ENCODE data around the gene NAPA. TPM values are rescaled to one million over a fixed set of nuclear protein-coding genes. Genes with fewer than 3 reads are reported as not detected.

NAPA gene
- total RNA-seq, 2 experiments from 2014 or later: 65.6 to 69.2 TPM

GRCh38 chr19:47499371-47499770 lies 15.5 kb downstream of the NAPA start:
- Mint-ChIP-seq H3K27me3 (no peaks in the 10 kb centered on the region), H3K9me3 (no peaks in the 10 kb centered on the region), H3K4me3 (no peak overlapping the region), H3K27ac (no peak overlapping the region), H3K4me1 (no peaks in the 10 kb centered on the region), H3K36me3 (peaks cover 5% of the 10 kb centered on the region)
- no peak for DNase-seq

GRCh38 chr19:47498561-47498960 lies 16.3 kb downstream of the NAPA start:
- peaks cover 5% of the 10 kb centered on the region for H3K36me3 Mint-ChIP-seq
- peaks cover under 1% of the 10 kb centered on the region for H3K4me1 Mint-ChIP-seq
- no peak for DNase-seq
- no peaks in the 10 kb centered on the region for H3K27me3 Mint-ChIP-seq
- H3K27ac Mint-ChIP-seq: no peak overlapping the region
- H3K9me3 Mint-ChIP-seq: no peaks in the 10 kb centered on the region
- no peak overlapping the region for H3K4me3 Mint-ChIP-seq

- Mint-ChIP-seq H3K36me3 (peaks cover 2% of the 10 kb centered on the region), H3K9me3 (no peaks in the 10 kb centered on the region), H3K27ac (no peak overlapping the region), H3K4me3 (no peak overlapping the region), H3K27me3 (no peaks in the 10 kb centered on the region), H3K4me1 (peaks cover 3% of the 10 kb centered on the region)
- no peak for DNase-seq
Observed at GRCh38 chr19:47497821-47498520, 16.9 kb downstream of the NAPA start.

- no peak overlapping the region for H3K27ac Mint-ChIP-seq
- H3K27me3 Mint-ChIP-seq: no peaks in the 10 kb centered on the region
- no peak for DNase-seq
- no peaks in the 10 kb centered on the region for H3K9me3 Mint-ChIP-seq
- H3K4me1 Mint-ChIP-seq: peaks cover 3% of the 10 kb centered on the region
- H3K4me3 Mint-ChIP-seq: no peak overlapping the region
- H3K36me3 Mint-ChIP-seq: peaks cover 4% of the 10 kb centered on the region
Observed at GRCh38 chr19:47497050-47497766, 17.7 kb downstream of the NAPA start.

GRCh38 chr19:47495478-47496372 lies 19.1 kb downstream of the NAPA start:
- DNase-seq: no peak
- no peaks in the 10 kb centered on the region for H3K27me3 Mint-ChIP-seq
- no peak overlapping the region for H3K4me3 Mint-ChIP-seq
- H3K9me3 Mint-ChIP-seq: no peaks in the 10 kb centered on the region
- no peak overlapping the region for H3K27ac Mint-ChIP-seq
- peaks cover 3% of the 10 kb centered on the region for H3K4me1 Mint-ChIP-seq
- H3K36me3 Mint-ChIP-seq: peaks cover 4% of the 10 kb centered on the region

GRCh38 chr19:47494729-47495128 lies 20.1 kb downstream of the NAPA start:
- Mint-ChIP-seq H3K36me3 (peaks cover 6% of the 10 kb centered on the region), H3K4me3 (no peak overlapping the region), H3K9me3 (no peaks in the 10 kb centered on the region), H3K27ac (no peak overlapping the region), H3K27me3 (no peaks in the 10 kb centered on the region), H3K4me1 (peaks cover 3% of the 10 kb centered on the region)
- DNase-seq: no peak

- Mint-ChIP-seq H3K27me3 (no peaks in the 10 kb centered on the region), H3K36me3 (peaks cover 6% of the 10 kb centered on the region), H3K9me3 (no peaks in the 10 kb centered on the region), H3K4me1 (peaks cover 3% of the 10 kb centered on the region), H3K27ac (no peak overlapping the region), H3K4me3 (no peak overlapping the region)
- no peak for DNase-seq
Observed at GRCh38 chr19:47494211-47494547, 20.7 kb downstream of the NAPA start.

- no peaks in the 10 kb centered on the region for H3K27me3 Mint-ChIP-seq
- no peak overlapping the region for H3K4me3 Mint-ChIP-seq
- no peaks in the 10 kb centered on the region for H3K9me3 Mint-ChIP-seq
- peaks cover 3% of the 10 kb centered on the region for H3K4me1 Mint-ChIP-seq
- H3K27ac Mint-ChIP-seq: no peak overlapping the region
- peaks cover 6% of the 10 kb centered on the region for H3K36me3 Mint-ChIP-seq
- DNase-seq: no peak
Observed at GRCh38 chr19:47493378-47494210, 21.3 kb downstream of the NAPA start.

GRCh38 chr19:47492571-47493377 lies 22.1 kb downstream of the NAPA start:
- Mint-ChIP-seq H3K27ac (no peak overlapping the region), H3K27me3 (no peaks in the 10 kb centered on the region), H3K4me1 (peaks cover 3% of the 10 kb centered on the region), H3K9me3 (no peaks in the 10 kb centered on the region), H3K36me3 (peaks cover 6% of the 10 kb centered on the region), H3K4me3 (no peak overlapping the region)
- DNase-seq: no peak

GRCh38 chr19:47492137-47492533 lies 22.7 kb downstream of the NAPA start:
- no peak overlapping the region for H3K27ac Mint-ChIP-seq
- DNase-seq: no peak
- peaks cover 9% of the 10 kb centered on the region for H3K36me3 Mint-ChIP-seq
- H3K27me3 Mint-ChIP-seq: no peaks in the 10 kb centered on the region
- peaks cover 10% of the 10 kb centered on the region for H3K4me1 Mint-ChIP-seq
- no peak overlapping the region for H3K4me3 Mint-ChIP-seq
- no peaks in the 10 kb centered on the region for H3K9me3 Mint-ChIP-seq

GRCh38 chr19:47491358-47492136 lies 23.3 kb downstream of the NAPA start:
- Mint-ChIP-seq H3K4me1 (peaks cover 16% of the 10 kb centered on the region), H3K4me3 (no peak overlapping the region), H3K9me3 (no peaks in the 10 kb centered on the region), H3K36me3 (peaks cover 10% of the 10 kb centered on the region), H3K27me3 (no peaks in the 10 kb centered on the region), H3K27ac (no peak overlapping the region)
- no peak for DNase-seq

GRCh38 chr19:47490847-47491246 lies 24.0 kb downstream of the NAPA start:
- no peak overlapping the region for H3K4me3 Mint-ChIP-seq

GRCh38 chr19:47490031-47490430 lies 24.8 kb downstream of the NAPA start:
- no peaks in the 10 kb centered on the region for H3K27me3 Mint-ChIP-seq
- peaks cover 18% of the 10 kb centered on the region for H3K36me3 Mint-ChIP-seq
- peaks cover 29% of the 10 kb centered on the region for H3K4me1 Mint-ChIP-seq
- H3K4me3 Mint-ChIP-seq: no peak overlapping the region
- H3K27ac Mint-ChIP-seq: no peak overlapping the region
- H3K9me3 Mint-ChIP-seq: no peaks in the 10 kb centered on the region
- no peak for DNase-seq

More at GRCh38 chr19:47490847-47491246, 24.0 kb downstream of the NAPA start:
- H3K4me1 Mint-ChIP-seq: peaks cover 22% of the 10 kb centered on the region
- peaks cover 10% of the 10 kb centered on the region for H3K36me3 Mint-ChIP-seq
- no peak overlapping the region for H3K27ac Mint-ChIP-seq
- no peaks in the 10 kb centered on the region for H3K9me3 Mint-ChIP-seq
- no peaks in the 10 kb centered on the region for H3K27me3 Mint-ChIP-seq
- no peak for DNase-seq
